LNCaP clone FGC (cell line): Measurements from ENCODE around the gene SNRPD3.

ENCODE experiments used
- DNase-seq: peaks from one replicate; pipeline ENCODE4 v3.0.0-alpha.2; 2011; ENCODE audit warnings: low read depth
- H3K4me3 ChIP-seq: 2 replicates; pipeline ENCODE4 v1.5.1; 2011; ENCODE audit warnings: mild to moderate bottlenecking, low read depth, low read length, control low read depth
- CTCF ChIP-seq: IDR thresholded peaks from 2 replicates; pipeline ENCODE4 v1.5.1; 2012; ENCODE audit warnings: mild to moderate bottlenecking; ENCODE audit not compliant: control insufficient read depth, insufficient read depth; ENCODE audit errors: extremely low read depth

The SNRPD3 gene

DNA sequence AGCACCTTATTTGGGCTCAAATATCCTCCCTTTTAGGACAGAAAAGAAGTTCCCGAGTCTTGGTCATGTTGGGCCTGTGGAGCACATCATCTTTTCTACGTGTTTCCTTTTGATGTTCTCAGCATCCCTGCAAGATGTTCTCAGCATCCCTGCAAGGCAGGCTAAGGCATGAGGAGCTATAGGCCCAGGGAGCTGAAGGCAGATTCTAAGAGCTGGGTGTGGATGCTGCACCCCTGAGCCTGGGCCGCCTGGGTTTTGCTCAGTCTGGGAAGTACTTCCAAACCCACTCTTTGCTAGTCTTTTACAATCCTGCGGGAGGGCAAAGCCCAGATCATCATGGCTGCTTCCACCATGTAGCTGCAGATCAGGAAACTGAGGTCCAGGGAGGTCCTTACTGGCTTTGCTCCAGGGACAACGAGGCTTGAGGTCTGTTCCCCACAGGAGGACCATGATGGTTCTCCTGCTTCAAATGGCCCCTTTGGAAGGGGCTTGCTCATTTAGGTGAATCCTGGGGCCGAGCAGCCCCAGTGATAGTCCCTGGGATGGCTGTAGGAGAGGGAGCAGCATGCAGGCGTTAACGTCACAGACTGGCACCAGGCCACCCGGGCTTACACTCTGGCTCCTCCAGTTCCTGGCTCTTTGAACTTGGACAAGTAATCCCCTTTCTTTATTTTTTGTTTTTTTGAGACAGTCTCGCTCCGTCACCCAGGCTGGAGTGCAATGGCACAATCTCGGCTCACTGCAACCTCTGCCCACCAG, 26.4 kb downstream of the SNRPD3 start:
- no peak for DNase-seq
- no peak for TF ChIP-seq CTCF
- no peak overlapping the region for H3K4me3 ChIP-seq

DNA sequence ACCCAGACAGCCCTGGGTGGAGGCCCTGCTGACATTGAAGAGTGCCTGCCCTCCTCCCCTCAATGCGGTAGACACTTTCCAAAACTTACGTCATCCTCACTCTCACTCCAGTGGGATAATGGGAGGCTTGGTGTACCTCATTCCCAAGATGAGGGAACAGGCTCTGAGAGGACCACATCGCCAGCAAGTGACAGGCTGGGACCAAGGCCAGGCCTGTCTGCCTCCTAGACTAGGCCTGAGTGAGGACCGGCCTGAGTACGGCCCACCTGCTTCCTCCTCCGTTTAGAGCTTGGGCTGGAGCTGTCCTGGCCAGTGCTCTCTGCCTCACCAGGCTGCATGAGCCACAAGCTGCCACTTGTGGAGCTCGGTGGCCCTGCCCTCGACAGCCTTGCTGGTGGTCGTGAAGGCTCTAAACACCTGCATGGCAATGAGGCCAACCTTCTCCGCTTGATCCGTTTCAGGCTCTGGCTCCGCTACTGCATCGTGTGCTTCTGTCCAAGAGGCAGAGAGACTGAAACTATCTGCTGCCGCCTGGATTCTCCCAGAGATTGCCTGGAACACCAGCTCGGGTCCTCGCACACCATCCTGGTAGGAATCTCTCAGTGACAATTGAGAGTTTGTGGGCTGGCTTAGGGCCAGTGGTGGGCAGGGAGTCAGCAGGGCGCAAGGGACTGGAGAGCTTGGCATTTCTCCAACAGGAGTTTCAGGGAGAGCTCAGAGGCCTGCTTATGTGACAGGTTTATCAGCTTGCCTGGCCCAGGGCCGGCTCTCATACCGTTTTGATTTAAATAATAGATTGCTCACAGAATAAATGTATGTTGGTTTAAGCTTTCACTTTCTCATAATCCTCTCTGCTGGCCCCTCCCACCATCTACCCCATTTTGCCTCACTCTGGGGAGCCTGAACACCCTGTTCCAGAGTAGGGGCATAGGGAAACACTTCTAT, 27.7 kb downstream of the SNRPD3 start:
- H3K4me3 ChIP-seq, result no peak overlapping the region
- peak; percentile 26 for DNase-seq
- TF ChIP-seq CTCF, result no peak

DNA sequence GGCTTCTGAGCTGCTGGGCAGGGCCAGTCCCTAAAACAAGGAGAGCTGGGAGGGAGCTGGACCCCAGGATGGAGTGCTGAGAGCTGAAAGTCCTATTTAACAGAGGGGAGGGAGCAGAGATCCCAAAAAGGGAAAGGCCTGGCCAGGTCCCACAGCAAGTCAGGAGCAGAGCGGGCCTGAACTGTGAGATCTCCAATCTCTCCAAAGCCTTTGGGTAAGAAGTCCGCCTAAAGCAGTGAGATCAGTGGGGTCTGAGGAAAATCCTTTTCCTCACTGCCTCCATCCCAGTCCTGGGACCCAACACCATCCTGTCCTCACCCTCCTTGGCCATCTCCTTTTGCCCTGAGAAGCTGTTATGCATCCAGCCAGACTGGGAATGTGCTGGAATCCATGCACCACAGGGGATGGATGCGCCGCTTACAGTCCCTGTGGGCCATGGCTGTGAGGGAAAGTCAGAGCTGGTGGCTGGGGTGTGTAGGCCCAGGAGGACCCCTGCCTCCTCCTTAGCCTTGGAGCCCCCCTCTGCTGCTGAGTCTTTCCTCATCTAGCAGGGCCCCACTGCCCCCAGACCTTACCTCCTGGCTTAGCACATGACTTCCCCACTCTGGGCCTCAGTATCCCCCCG, 28.5 kb downstream of the SNRPD3 start:
- no peak overlapping the region for H3K4me3 ChIP-seq
- TF ChIP-seq CTCF, result no peak
- no peak for DNase-seq

DNA sequence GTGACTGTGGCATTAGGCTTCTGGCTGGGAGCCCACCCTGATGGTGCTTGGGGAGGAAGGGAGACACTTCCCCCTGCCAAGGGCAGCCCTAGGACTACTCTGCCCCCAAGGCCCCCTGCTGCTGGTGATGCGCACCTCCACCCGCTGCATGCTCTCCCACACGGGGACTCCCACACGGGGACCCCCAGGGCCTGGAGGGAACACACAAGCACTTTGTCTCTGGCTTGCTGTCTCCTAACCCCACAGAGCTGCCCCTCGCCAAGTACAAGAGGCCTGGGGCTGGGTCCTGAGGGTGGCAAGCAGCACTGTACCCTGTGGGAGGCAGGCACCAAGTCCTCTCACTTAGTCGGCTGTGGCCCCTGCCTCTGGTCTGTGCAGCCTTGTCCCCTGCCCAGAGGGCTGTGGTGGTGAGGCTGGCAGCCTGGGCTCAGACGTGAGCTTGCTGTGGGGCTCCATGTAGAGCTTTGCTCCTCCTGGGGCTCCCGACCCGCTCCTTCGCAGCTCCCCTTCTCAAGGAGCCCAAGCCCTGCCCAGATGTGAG, 29.1 kb downstream of the SNRPD3 start:
- H3K4me3 ChIP-seq, result no peak overlapping the region
- TF ChIP-seq CTCF, result no peak
- DNase-seq, result no peak

DNA sequence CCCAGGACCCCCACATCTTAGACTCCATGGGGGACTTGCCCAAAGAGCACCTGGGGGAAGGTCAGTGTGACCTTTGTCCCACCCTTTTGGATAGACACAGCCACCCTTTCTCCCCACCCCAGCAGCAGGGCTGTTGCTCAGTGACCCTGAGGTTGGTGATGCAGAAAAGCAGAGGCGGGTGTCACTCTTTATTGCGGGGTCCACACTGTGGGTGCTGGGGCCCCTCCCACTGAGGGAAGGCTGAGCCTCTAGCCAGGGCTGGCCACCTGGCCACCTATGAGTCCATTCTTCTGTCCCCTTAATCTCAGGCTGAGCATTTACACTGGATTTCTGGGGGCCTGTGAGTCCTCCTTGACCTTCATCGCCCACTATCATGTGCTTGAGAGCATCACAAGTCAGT, 29.7 kb downstream of the SNRPD3 start:
- H3K4me3 ChIP-seq, result no peak overlapping the region
- no peak for TF ChIP-seq CTCF
- DNase-seq, result no peak

DNA sequence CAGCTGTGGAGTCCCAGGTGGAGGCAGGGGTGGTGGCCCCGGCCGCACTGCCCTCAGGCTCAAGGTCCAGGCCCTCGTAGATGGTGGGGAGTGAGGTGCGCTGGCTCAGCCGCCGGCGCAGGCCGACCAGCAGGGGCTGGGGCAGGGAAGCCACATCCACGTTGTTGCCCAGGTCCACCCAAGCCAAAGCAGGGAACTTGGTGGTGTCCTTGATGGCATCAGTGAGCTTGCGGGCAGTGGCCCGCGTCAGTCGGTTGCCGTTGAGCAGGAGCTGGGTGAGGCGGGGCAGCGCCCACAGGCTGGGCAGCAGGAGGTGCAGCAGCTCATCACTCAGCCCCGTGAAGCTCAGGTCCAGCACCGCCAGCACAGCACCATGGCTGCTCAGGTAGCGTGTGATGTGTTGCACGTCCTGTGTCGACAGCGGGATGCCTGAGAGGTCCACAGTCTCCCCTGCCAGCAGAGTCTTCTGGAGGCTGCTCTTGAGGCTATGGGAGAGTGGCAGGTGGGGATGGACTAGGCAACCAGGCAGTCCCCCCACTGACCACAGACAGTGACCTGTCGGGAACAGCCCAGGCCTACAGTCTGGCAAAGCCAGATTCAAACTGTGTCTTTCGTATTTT, 30.2 kb downstream of the SNRPD3 start:
- no peak for TF ChIP-seq CTCF
- H3K4me3 ChIP-seq, result no peak overlapping the region
- DNase-seq, result no peak
